Astrocyte (in vitro differentiated cells and primary cell): ENCODE data around the gene SLC36A2.

ENCODE experiments used
- CTCF ChIP-seq: IDR thresholded peaks from 2 replicates; pipeline ENCODE4 v1.5.1; 2011; ENCODE audit warnings: low read depth, mild to moderate bottlenecking, inconsistent platforms, low read length, moderate library complexity; ENCODE audit not compliant: insufficient read depth
- EZH2 ChIP-seq: IDR thresholded peaks from 2 replicates; pipeline ENCODE4 v1.6.1; 2012; ENCODE audit warnings: mild to moderate bottlenecking, low read length, inconsistent platforms; ENCODE audit not compliant: insufficient read depth

GRCh38 chr5:151388960-151389359 is 41.6 kb upstream of the SLC36A2 start:
- no peak for TF ChIP-seq CTCF
- TF ChIP-seq EZH2: no peak
